ENCODE results near the gene LGI2.
A peak's percentile ranks its signal among the peaks of the same experiment; 100 is the strongest.

GRCh38 chr4:24980064-24980690, 50.6 kb downstream of the LGI2 start:
- TF ChIP-seq CTCF (IDR thresholded peaks at IDR 0.05) (peak; percentile 64 to 83 (median 76)), POLR2A (IDR thresholded peaks at IDR 0.05) (no peak), POLR2AphosphoS5 (IDR thresholded peaks at IDR 0.05) (no peak)

All from prostate gland (tissue), 2 donors.